ENCODE results near the gene OR8J1. TPM values are rescaled to one million over a fixed set of nuclear protein-coding genes. Genes with fewer than 3 reads are reported as not detected.
"Not testable (repeated sequence)": the region's sequence is repeated elsewhere in the genome, so short reads cannot be mapped to it uniquely, and the experiment has no call there.

Gene OR8J1
- total RNA-seq = not detected

- DNase-seq = no peak
These were observed at the start of gene OR8J1 for GRCh38 chr11:56353991-56354390. TSS of gene OR8J1 (plus strand) at chr11:56354291. CDS start at chr11:56360247, 5,956 bp downstream.

GRCh38 chr11:56307836-56308235 is 46.3 kb upstream of the OR8J1 start:
- no peak for DNase-seq

- no peak for DNase-seq
These were observed 39.2 kb upstream of the OR8J1 start, which contains the start of gene OR8K3 for GRCh38 chr11:56314844-56315243. TSS of gene OR8K3 (plus strand) at chr11:56315144. CDS start at chr11:56318307, 3,163 bp downstream.

GRCh38 chr11:56331861-56332491 is 22.1 kb upstream of the OR8J1 start:
- no peak for DNase-seq

GRCh38 chr11:56333156-56333555 is 20.9 kb upstream of the OR8J1 start:
- no peak for DNase-seq

GRCh38 chr11:56340289-56340688 is 13.8 kb upstream of the OR8J1 start:
- no peak for DNase-seq

GRCh38 chr11:56345739-56346138 is 8.4 kb upstream of the OR8J1 start, which contains the start of gene OR8K1:
TSS of gene OR8K1 (plus strand) at chr11:56346039. CDS start at chr11:56346039, 0 bp downstream.
- DNase-seq = no peak

GRCh38 chr11:56375324-56375723 is 21.2 kb downstream of the OR8J1 start, which contains the start of gene OR8U1:
TSS of gene OR8U1 (plus strand) at chr11:56375624. CDS start at chr11:56375624, 0 bp downstream.
- DNase-seq = no peak

GRCh38 chr11:56380120-56380519 is 26.0 kb downstream of the OR8J1 start:
- DNase-seq = no peak

GRCh38 chr11:56394381-56394780 is 40.3 kb downstream of the OR8J1 start:
- DNase-seq = no peak

- DNase-seq = no peak
These were observed 42.0 kb downstream of the OR8J1 start for GRCh38 chr11:56396047-56396446.

- not testable (repeated sequence) for DNase-seq
These were observed 47.9 kb downstream of the OR8J1 start for GRCh38 chr11:56401858-56402461.

- DNase-seq = no peak
These were observed 50.3 kb downstream of the OR8J1 start for GRCh38 chr11:56404393-56404792.

GRCh38 chr11:56410801-56411200 is 56.7 kb downstream of the OR8J1 start:
- no peak for DNase-seq

Other genes starting within 250 kb of the OR8J1 start
- gene OR8H3, start 231.9 kb upstream of the OR8J1 start, total RNA-seq = not detected
- not detected for gene OR8J3, start 214.1 kb upstream of the OR8J1 start, total RNA-seq
- gene OR8K5, start 194.0 kb upstream of the OR8J1 start, total RNA-seq = not detected
- not detected for gene OR5J2, start 177.7 kb upstream of the OR8J1 start, total RNA-seq
- gene OR5T2, start 120.0 kb upstream of the OR8J1 start, total RNA-seq = not detected
- not detected for gene OR5T3, start 102.0 kb upstream of the OR8J1 start, total RNA-seq
- not detected for gene OR5T1, start 80.1 kb upstream of the OR8J1 start, total RNA-seq
- gene OR8H1, start 62.0 kb upstream of the OR8J1 start, total RNA-seq = not detected
- not detected for gene OR8K3, start 39.1 kb upstream of the OR8J1 start, total RNA-seq
- not detected for gene OR8K1, start 8.3 kb upstream of the OR8J1 start, total RNA-seq
- not detected for gene OR8U1, start 21.3 kb downstream of the OR8J1 start, total RNA-seq
- gene OR5AL1, start 58.4 kb downstream of the OR8J1 start, total RNA-seq = not detected
- not detected for gene OR5M3, start 119.1 kb downstream of the OR8J1 start, total RNA-seq
- not detected for gene OR5M8, start 137.1 kb downstream of the OR8J1 start, total RNA-seq
- gene OR5M11, start 189.0 kb downstream of the OR8J1 start, total RNA-seq = not detected
- gene OR5M10, start 223.4 kb downstream of the OR8J1 start, total RNA-seq = not detected